ENCODE data around the gene IRF1.

The IRF1 gene

GRCh38 chr5:132474131-132474723 is 16.3 kb downstream of the IRF1 start:
- no peak for DNase-seq (ENCODE audit: low spot score)

- DNase-seq (ENCODE audit: low spot score) = no peak
Measured at GRCh38 chr5:132473668-132474067, 16.9 kb downstream of the IRF1 start.

- no peak for DNase-seq (ENCODE audit: low spot score)
Measured at GRCh38 chr5:132473019-132473531, 17.5 kb downstream of the IRF1 start.

GRCh38 chr5:132472431-132472830 is 18.1 kb downstream of the IRF1 start:
- no peak for DNase-seq (ENCODE audit: low spot score)

- no peak for DNase-seq (ENCODE audit: low spot score)
Measured at GRCh38 chr5:132471944-132472343, 18.6 kb downstream of the IRF1 start.

- DNase-seq (ENCODE audit: low spot score) = no peak
Measured at GRCh38 chr5:132471151-132471907, 19.2 kb downstream of the IRF1 start.

- DNase-seq (ENCODE audit: low spot score) = no peak
Measured at GRCh38 chr5:132470596-132470995, 20.0 kb downstream of the IRF1 start.

GRCh38 chr5:132470010-132470392 is 20.6 kb downstream of the IRF1 start:
- no peak for DNase-seq (ENCODE audit: low spot score)

- no peak for DNase-seq (ENCODE audit: low spot score)
Measured at GRCh38 chr5:132469380-132470009, 21.1 kb downstream of the IRF1 start.

- DNase-seq (ENCODE audit: low spot score) = no peak
Measured at GRCh38 chr5:132468656-132469379, 21.8 kb downstream of the IRF1 start.

- no peak for DNase-seq (ENCODE audit: low spot score)
Measured at GRCh38 chr5:132467287-132467984, 23.1 kb downstream of the IRF1 start.

- DNase-seq (ENCODE audit: low spot score) = no peak
Measured at GRCh38 chr5:132466433-132467286, 23.9 kb downstream of the IRF1 start.

GRCh38 chr5:132465059-132465707 is 25.4 kb downstream of the IRF1 start:
- no peak for DNase-seq (ENCODE audit: low spot score)

GRCh38 chr5:132464156-132464939 is 26.2 kb downstream of the IRF1 start:
- no peak for DNase-seq (ENCODE audit: low spot score)

- no peak for DNase-seq (ENCODE audit: low spot score)
Measured at GRCh38 chr5:132463811-132464155, 26.8 kb downstream of the IRF1 start.

- DNase-seq (ENCODE audit: low spot score) = no peak
Measured at GRCh38 chr5:132462856-132463745, 27.5 kb downstream of the IRF1 start.

GRCh38 chr5:132462333-132462732 is 28.2 kb downstream of the IRF1 start:
- DNase-seq (ENCODE audit: low spot score) = no peak

- DNase-seq (ENCODE audit: low spot score) = no peak
Measured at GRCh38 chr5:132461569-132462070, 29.0 kb downstream of the IRF1 start.

Measured in LoVo (cell line).